ENCODE measurements around the gene DEFB119. TPM values are rescaled to one million over a fixed set of nuclear protein-coding genes. Genes with fewer than 3 reads are reported as not detected.

Gene DEFB119
- not detected in 2 replicates for total RNA-seq

GRCh38 chr20:31390490-31390889, at the start of gene DEFB119:
DEFB119 (minus strand) TSS chr20:31390590; CDS start chr20:31390483, 107 bp downstream.

GRCh38 chr20:31406115-31406514, 15.7 kb upstream of the DEFB119 start, which contains the start of gene DEFB121:
DEFB121 (minus strand) TSS chr20:31406215; CDS start chr20:31406152, 63 bp downstream.

GRCh38 chr20:31368301-31368700, 22.1 kb downstream of the DEFB119 start, which contains the start of gene DEFB118:
DEFB118 (plus strand) TSS chr20:31368601; CDS start chr20:31368651, 50 bp downstream.

Other genes starting within 250 kb of the DEFB119 start
- not detected in 2 replicates for gene DEFB115, start 132.9 kb downstream of the DEFB119 start, total RNA-seq
- not detected in 2 replicates for gene DEFB116, start 82.0 kb downstream of the DEFB119 start, total RNA-seq
- not detected in 2 replicates for gene DEFB118, start 22.0 kb downstream of the DEFB119 start, total RNA-seq
- not detected in 2 replicates for gene DEFB121, start 15.6 kb upstream of the DEFB119 start, total RNA-seq
- gene DEFB123, start 50.0 kb upstream of the DEFB119 start, total RNA-seq, result not detected in 2 replicates
- not detected in 2 replicates for gene DEFB124, start 84.5 kb upstream of the DEFB119 start, total RNA-seq
- not detected in 2 replicates for gene REM1, start 84.7 kb upstream of the DEFB119 start, total RNA-seq
- gene HM13, start 123.9 kb upstream of the DEFB119 start, total RNA-seq, result 60.9 and 70.1 TPM in 2 replicates
- gene ID1, start 214.7 kb upstream of the DEFB119 start, total RNA-seq, result 36.1 and 76.0 TPM in 2 replicates
- not detected in 2 replicates for gene COX4I2, start 247.3 kb upstream of the DEFB119 start, total RNA-seq